Erythroblast (primary cell): ENCODE data around the gene AOX1.
"Not testable (repeated sequence)": the region's sequence is repeated elsewhere in the genome, so short reads cannot be mapped to it uniquely, and the experiment has no call there.

Experiments
- DNase-seq, 2 experiments: peaks; one replicate each; lab custom pipeline; 2025; lab: John Stamatoyannopoulos, UW
- GATA1 ChIP-seq: IDR thresholded peaks from 2 replicates; pipeline ENCODE4 v1.6.1; 2011; ENCODE audit warnings: low read depth, mild to moderate bottlenecking, control low read depth, low read length, moderate library complexity
- POLR2A ChIP-seq: IDR thresholded peaks from 2 replicates; pipeline ENCODE4 v1.6.1; 2011; ENCODE audit warnings: mild to moderate bottlenecking, low read length

AOX1 gene

DNA sequence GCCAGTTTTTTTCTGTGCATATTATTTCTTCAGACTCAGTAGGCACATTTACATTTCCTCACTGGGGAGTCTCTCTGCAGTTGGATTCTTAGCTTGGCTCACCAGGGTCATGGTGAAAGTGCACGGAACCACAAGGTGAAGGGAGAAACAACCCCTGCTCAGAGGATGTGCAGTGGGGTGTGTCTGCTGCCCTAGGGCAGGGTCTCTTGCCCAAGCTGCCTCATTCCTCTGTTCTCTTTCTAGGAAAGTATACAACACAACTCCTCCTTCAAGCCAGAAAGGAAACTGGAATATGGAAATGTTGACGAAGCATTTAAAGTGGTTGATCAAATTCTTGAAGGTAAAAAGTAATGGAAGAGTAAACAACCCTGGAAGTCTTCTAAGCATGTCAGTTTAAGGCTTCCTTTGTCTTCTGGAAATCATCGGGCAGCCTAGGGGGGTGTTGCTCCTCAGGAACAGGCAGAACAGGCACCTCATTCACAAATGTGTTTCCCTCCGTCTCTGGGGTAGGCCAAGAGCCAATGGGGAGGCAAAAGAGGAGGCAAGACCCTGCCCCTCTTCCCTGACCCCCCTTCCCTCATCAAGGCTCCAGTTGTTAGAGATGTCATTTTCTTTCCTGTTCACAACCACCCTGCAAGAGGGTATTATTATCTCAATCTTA is 41.4 kb downstream of the AOX1 start:
- no peak for DNase-seq
- TF ChIP-seq POLR2A: no peak
- TF ChIP-seq GATA1: no peak

GRCh38 chr2:200628461-200628860 is 42.6 kb downstream of the AOX1 start:
- not testable (repeated sequence) for DNase-seq

GRCh38 chr2:200631287-200631686 is 45.5 kb downstream of the AOX1 start:
- DNase-seq: no peak
- TF ChIP-seq GATA1: no peak
- no peak for TF ChIP-seq POLR2A

- no peak for DNase-seq
- TF ChIP-seq POLR2A (no peak), GATA1 (no peak)
These were observed 48.6 kb downstream of the AOX1 start for GRCh38 chr2:200634231-200634964.

DNA sequence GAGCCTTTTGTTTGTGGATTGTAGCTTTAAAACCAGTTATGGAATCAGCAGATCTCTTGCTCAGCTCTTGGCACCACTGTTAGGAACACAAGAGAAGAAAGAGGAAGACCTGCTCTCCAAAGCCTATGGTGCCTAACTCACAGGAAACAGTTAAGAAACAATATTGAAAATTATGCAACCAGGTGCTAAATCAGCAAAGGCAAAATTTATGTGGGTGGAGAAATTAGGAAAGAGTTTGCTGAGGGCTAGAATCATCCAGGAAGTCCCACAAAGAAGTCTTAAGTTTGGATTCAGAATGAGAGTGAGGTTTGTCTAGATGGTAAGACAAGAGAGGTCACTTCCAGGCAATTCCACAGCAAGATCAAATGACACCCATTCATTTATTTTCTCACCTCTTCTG is 49.4 kb downstream of the AOX1 start:
- TF ChIP-seq POLR2A: no peak
- TF ChIP-seq GATA1: no peak
- DNase-seq: no peak

DNA sequence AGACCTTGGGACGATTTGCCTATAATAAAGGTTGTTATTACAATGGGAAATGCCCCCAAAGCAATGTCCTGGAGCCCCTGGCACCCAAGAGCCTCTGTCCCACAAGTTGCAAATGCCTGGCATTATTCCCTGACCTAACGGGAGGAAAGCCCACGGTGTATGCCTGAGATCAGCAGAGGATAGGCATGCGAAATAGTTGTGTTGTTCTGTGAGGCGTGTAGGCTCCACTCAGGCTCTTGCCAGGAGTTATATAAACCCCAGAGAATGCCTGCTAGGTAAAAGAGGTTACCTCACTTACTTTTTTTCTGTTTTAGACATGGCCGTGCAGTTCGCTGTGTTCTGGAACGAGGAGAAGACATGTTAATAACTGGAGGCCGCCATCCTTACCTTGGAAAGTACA is 52.1 kb downstream of the AOX1 start:
- TF ChIP-seq POLR2A: no peak
- no peak for TF ChIP-seq GATA1
- no peak for DNase-seq

DNA sequence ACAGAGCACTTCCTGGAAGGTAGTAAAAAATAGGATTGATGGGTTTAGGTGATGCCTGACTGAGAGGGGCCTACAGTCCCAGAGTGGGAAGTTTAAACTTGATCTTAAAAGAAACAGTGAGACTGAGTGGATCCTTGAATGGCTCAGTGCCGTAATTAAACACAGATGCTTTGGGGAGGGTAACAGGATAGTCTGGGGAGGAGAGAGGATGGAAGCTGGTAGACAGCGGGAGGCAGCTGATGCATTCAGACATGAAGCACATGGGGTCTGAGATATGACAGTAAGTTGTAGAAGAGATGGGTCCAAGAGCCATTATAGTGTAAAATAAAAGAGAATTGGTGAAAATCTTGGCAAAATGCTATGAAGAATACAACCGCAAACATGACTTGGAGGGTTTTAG is 54.4 kb downstream of the AOX1 start:
- no peak for DNase-seq

DNA sequence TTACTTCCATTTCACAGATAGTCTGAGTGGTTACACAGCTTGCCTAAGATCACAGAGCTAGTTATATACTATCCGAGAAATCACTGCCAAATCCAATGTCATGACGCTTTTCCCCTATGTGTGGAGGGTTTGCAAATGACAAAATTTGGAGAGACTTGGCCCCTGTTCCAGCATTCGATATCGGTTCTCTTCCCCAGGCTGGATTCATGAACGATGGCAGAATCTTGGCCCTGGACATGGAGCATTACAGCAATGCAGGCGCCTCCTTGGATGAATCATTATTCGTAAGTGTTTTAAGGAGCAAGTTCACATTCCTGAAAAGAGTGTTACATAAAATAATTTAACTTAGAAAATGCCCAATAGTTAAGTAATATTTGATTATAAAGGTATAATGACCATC is 55.1 kb downstream of the AOX1 start:
- DNase-seq: no peak
- TF ChIP-seq GATA1 (no peak), POLR2A (no peak)

More for the DNA sequence above, 54.4 kb downstream of the AOX1 start:
- TF ChIP-seq POLR2A (no peak), GATA1 (no peak)

- DNase-seq: not testable (repeated sequence)
These were observed 62.9 kb downstream of the AOX1 start for GRCh38 chr2:200648518-200649281.

DNA sequence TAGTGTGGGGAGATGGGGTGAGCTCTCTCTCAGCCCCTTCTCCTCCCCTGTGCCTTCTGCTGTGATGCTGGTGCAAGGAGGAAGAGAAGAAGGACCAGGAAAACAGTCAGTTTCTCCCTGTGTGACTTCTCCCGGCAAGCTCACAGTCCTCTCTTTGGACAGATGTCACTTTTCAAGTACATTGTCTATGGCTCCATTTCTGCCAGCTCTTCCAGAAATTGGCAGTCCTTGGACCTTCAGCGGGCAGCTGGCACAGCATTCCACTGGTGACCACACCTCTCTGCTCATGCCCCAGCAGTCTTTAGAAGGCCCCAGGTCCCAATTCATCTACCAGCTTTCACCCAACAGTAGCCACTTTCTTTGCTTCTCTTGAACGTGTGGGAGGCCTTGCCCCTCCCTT is 63.9 kb downstream of the AOX1 start:
- TF ChIP-seq GATA1: no peak
- no peak for TF ChIP-seq POLR2A
- no peak for DNase-seq

GRCh38 chr2:200650195-200650594 is 64.4 kb downstream of the AOX1 start:
- no peak for TF ChIP-seq POLR2A
- TF ChIP-seq GATA1: no peak
- DNase-seq: no peak

DNA sequence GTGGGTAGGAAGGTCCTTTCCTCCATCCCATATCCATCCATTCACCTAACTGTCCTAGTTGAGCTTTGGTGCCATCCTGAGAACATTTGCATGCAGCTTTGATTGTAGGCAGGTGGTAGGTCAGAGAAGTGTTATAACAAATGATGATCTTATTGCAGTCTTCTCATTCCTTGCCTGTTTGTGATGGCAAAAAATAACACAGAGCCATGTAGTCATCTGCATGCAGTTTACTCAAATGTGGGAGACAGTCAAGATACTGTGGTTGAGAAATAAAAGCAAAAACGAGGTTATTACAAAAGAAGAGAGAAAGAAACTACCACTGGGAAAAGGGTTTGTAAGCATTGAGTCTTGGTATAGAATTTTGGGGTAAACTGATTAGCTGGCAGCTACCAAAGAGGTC is 66.3 kb downstream of the AOX1 start:
- TF ChIP-seq POLR2A (no peak), GATA1 (no peak)
- no peak for DNase-seq

- TF ChIP-seq GATA1 (no peak), POLR2A (no peak)
These were observed 67.2 kb downstream of the AOX1 start for GRCh38 chr2:200653021-200653420.

GRCh38 chr2:200654823-200655222 is 69.0 kb downstream of the AOX1 start:
- no peak for DNase-seq
- TF ChIP-seq GATA1: no peak
- no peak for TF ChIP-seq POLR2A

More at GRCh38 chr2:200653021-200653420, 67.2 kb downstream of the AOX1 start:
- no peak for DNase-seq
